ENCODE measurements around the gene ATP2B3.

Gene ATP2B3

DNA sequence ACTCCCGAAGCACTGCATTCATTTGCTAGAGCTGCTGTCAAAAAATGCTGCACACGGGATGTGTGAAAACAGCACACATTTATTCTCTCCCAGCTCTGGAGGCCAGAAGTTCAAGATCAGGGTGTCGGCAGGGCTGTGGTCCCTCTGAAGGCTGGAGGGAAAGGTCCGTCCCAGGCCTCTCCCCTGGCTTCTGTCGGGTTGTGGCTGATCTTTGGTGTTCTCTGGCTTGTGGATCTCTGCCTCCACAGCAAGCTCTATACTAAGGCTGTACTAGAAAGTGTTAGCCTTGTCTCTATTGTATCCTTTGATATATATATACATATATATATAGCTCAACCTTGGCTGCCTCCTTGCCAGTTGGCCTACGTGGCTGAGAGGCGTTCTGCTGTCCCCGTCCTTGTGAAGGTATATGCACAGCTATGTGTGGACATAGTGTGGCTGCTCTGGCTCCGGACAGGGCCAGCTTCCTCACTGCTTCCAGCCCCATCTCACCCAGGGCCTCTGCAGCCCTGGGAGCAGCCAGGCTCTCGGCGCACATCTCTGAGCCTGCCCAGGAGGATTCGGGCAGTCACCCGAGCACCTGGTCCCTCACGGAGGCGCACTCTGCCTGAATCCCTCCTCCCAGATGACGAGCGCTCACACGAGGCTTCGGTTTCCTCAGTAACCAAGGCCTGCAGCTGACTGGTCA is 114.6 kb downstream of the ATP2B3 start:
- H3K4me3 ChIP-seq (ENCODE audit: low read depth, low read length), result no peak overlapping the region
- no peak overlapping the region for H3K9ac ChIP-seq (ENCODE audit: low read depth, low read length)
- no peaks in the 10 kb centered on the region for H3K27me3 ChIP-seq (ENCODE audit: control insufficient read depth, insufficient read depth, low read length)
- no peaks in the 10 kb centered on the region for H3K9me3 ChIP-seq (ENCODE audit: control insufficient read depth, insufficient read depth, low read length)
- no peaks in the 10 kb centered on the region for H3K4me1 ChIP-seq (ENCODE audit: control insufficient read depth, insufficient read depth, low read length)
- no peaks in the 10 kb centered on the region for H3K36me3 ChIP-seq (ENCODE audit: control insufficient read depth, insufficient read depth, low read length)

Data from iPS-15b (cell line).